SK-N-SH (cell line): ENCODE results near the gene SETBP1. TPM values are rescaled to one million over a fixed set of nuclear protein-coding genes. Genes with fewer than 3 reads are reported as not detected.

ENCODE experiments used
- CTCF ChIA-PET: fragments of 300-600, 350-600 bp; formaldehyde crosslinking; extraction: SDS; loops from one replicate; lab custom pipeline; 2021; lab: Yijun Ruan, JAX
- POLR2A ChIA-PET: fragments of 350-600 bp; sonication (Branson Sonifier 250); formaldehyde crosslinking; extraction: SDS; loops from one replicate; lab custom pipeline; 2020; ENCODE audit warnings: antibody characterized with exemption, inconsistent platforms; lab: Yijun Ruan, JAX
- DNase-seq: peaks from one replicate; pipeline ENCODE4 v3.0.0; 2012
- H2AFZ ChIP-seq: fragments of 200-600 bp; sonication (generic); 2 replicates; pipeline ENCODE4 v1.8.1; 2016; ENCODE audit warnings: antibody characterized with exemption, mild to moderate bottlenecking, low read depth
- H3F3A ChIP-seq: fragments of 200-600 bp; sonication (generic); replicated peaks from 2 replicates; pipeline ENCODE3; 2016; ENCODE audit warnings: antibody characterized with exemption, mild to moderate bottlenecking; ENCODE audit not compliant: insufficient read depth
- H3K27ac ChIP-seq, 2 experiments: fragments of 200-500 bp in 1 of 2; fragments of 200-600 bp in 1 of 2; sonication (Bioruptor generic) in 1 of 2; sonication (generic), shearing (Covaris generic) in 1 of 2; 2 replicates each; pipeline versions ENCODE4 v1.5.1 to v1.6.1; 2014 to 2016; ENCODE audit warnings: low read depth in 2 of 2, inconsistent platforms in 1 of 2, low read length in 1 of 2, mild to moderate bottlenecking in 1 of 2, mixed read lengths in 1 of 2
- H3K27me3 ChIP-seq: fragments of 200-600 bp; sonication (generic), shearing (Covaris generic); 2 replicates; pipeline ENCODE4 v1.6.1; 2016; ENCODE audit warnings: mixed run types; ENCODE audit not compliant: insufficient read depth
- H3K36me3 ChIP-seq, 2 experiments: fragments of 200-500 bp in 1 of 2; fragments of 200-600 bp in 1 of 2; sonication (Bioruptor generic) in 1 of 2; sonication (generic) in 1 of 2; replicated peaks in 1 of 2; 2 replicates each; pipeline versions ENCODE3 to v1.5.1; 2014 to 2016; ENCODE audit warnings: low read length in 1 of 2, mild to moderate bottlenecking in 1 of 2; ENCODE audit not compliant: insufficient read depth in 2 of 2, control insufficient read depth in 1 of 2
- H3K4me1 ChIP-seq, 2 experiments: fragments of 200-500 bp in 1 of 2; fragments of 200-600 bp in 1 of 2; sonication (Bioruptor generic) in 1 of 2; sonication (generic), shearing (Covaris generic) in 1 of 2; 2 replicates each; pipeline versions ENCODE4 v1.5.1 to v1.6.1; 2014 to 2016; ENCODE audit warnings: low read depth in 1 of 2, low read length in 1 of 2, mixed run types in 1 of 2; ENCODE audit not compliant: insufficient read depth in 2 of 2, control insufficient read depth in 1 of 2
- H3K4me2 ChIP-seq: fragments of 200-600 bp; sonication (generic), shearing (Covaris generic); 2 replicates; pipeline ENCODE4 v1.6.1; 2017; ENCODE audit warnings: mixed run types
- H3K4me3 ChIP-seq, 2 experiments: fragments of 200-500 bp in 1 of 2; fragments of 200-600 bp in 1 of 2; sonication (Bioruptor generic) in 1 of 2; sonication (generic), shearing (Covaris generic) in 1 of 2; 2 replicates each; pipeline versions ENCODE4 v1.5.1 to v1.8.1; 2014 to 2016; ENCODE audit warnings: low read depth in 2 of 2, inconsistent platforms in 1 of 2, low read length in 1 of 2, mild to moderate bottlenecking in 1 of 2, mixed read lengths in 1 of 2, moderate library complexity in 1 of 2
- H3K79me2 ChIP-seq: fragments of 200-600 bp; sonication (generic); 2 replicates; pipeline ENCODE4 v1.8.1; 2017; ENCODE audit warnings: mild to moderate bottlenecking; ENCODE audit not compliant: insufficient read depth
- H3K9ac ChIP-seq: fragments of 200-600 bp; sonication (generic); 2 replicates; pipeline ENCODE4 v1.6.1; 2017; ENCODE audit warnings: mixed run types
- H3K9me2 ChIP-seq: fragments of 200-600 bp; sonication (generic); 2 replicates; pipeline ENCODE4 v1.6.1; 2017; ENCODE audit warnings: mixed run types
- H3K9me3 ChIP-seq: fragments of 200-600 bp; sonication (generic); 2 replicates; pipeline ENCODE4 v1.6.1; 2017; ENCODE audit warnings: mixed run types, mild to moderate bottlenecking, moderate library complexity
- H4K20me1 ChIP-seq: fragments of 200-600 bp; sonication (generic); 2 replicates; pipeline ENCODE4 v1.6.1; 2017; ENCODE audit warnings: mild to moderate bottlenecking, mixed run types; ENCODE audit not compliant: insufficient read depth
- CHD2 ChIP-seq: fragments of 150-350 bp; IDR thresholded peaks from 2 replicates; pipeline ENCODE4 v1.6.1; 2018; ENCODE audit warnings: low read length; ENCODE audit not compliant: partially characterized antibody
- EZH2phosphoT487 ChIP-seq: fragments of 200-600 bp; sonication (generic); IDR thresholded peaks from 2 replicates; pipeline ENCODE4 v1.6.1; 2017; ENCODE audit warnings: low read depth, mixed run types, mild to moderate bottlenecking, antibody characterized with exemption, moderate library complexity, borderline replicate concordance
- FOSL2 ChIP-seq: IDR thresholded peaks from 2 replicates; pipeline ENCODE4 v1.4.0; 2012; ENCODE audit warnings: low read depth, mild to moderate bottlenecking, moderate library complexity, borderline replicate concordance
- FOXJ3 ChIP-seq: sonication (generic); formaldehyde crosslinking; IDR thresholded peaks from 2 replicates; pipeline ENCODE4 v1.5.1; 2020; ENCODE audit warnings: mild to moderate bottlenecking, missing genetic modification reagents
- FOXM1 ChIP-seq: IDR thresholded peaks from 2 replicates; pipeline ENCODE4 v1.4.0; 2012; ENCODE audit warnings: low read depth, mild to moderate bottlenecking
- GABPA ChIP-seq: IDR thresholded peaks from 2 replicates; pipeline ENCODE4 v1.4.0; 2012; ENCODE audit warnings: low read depth, mild to moderate bottlenecking
- GATA2 ChIP-seq: sonication (generic); formaldehyde crosslinking; IDR thresholded peaks from 2 replicates; pipeline ENCODE4 v1.5.0; 2020; ENCODE audit warnings: mild to moderate bottlenecking, missing genetic modification reagents
- MEF2A ChIP-seq: IDR thresholded peaks from 2 replicates; pipeline ENCODE4 v1.4.0; 2012; ENCODE audit warnings: low read depth, borderline replicate concordance
- MXI1 ChIP-seq: IDR thresholded peaks from 2 replicates; pipeline ENCODE4 v1.6.1; 2012; ENCODE audit warnings: mild to moderate bottlenecking, low read depth, low read length, improper control_type of control experiment
- NRF1 ChIP-seq: IDR thresholded peaks from 2 replicates; pipeline ENCODE4 v1.6.1; 2012; ENCODE audit warnings: low read depth, mild to moderate bottlenecking, low read length
- RCOR1 ChIP-seq: fragments of 150-350 bp; IDR thresholded peaks from 2 replicates; pipeline ENCODE4 v1.6.1; 2017; ENCODE audit warnings: antibody characterized with exemption, low read length
- RFX5 ChIP-seq: IDR thresholded peaks from 2 replicates; pipeline ENCODE4 v1.6.1; 2012; ENCODE audit warnings: mild to moderate bottlenecking, improper control_type of control experiment, low read length
- TEAD4 ChIP-seq: IDR thresholded peaks from 2 replicates; pipeline ENCODE4 v1.4.0; 2012; ENCODE audit warnings: mild to moderate bottlenecking, borderline replicate concordance; ENCODE audit not compliant: insufficient read depth
- YY1 ChIP-seq: IDR thresholded peaks from 2 replicates; pipeline ENCODE4 v1.4.0; 2012; ENCODE audit warnings: low read depth, mild to moderate bottlenecking
- WGBS: methylation state at CpG from one replicate; pipeline ENCODE4 v1.1.6; 2017; ENCODE audit warnings: low lambda C conversion rate; 5-methylcytosine and 5-hydroxymethylcytosine counted together
- polyA plus RNA-seq, 3 experiments: library from polyadenylated mRNA; depleted of rRNA; stranded (reverse); fragments of >200 nt; gene quantifications; 2 replicates each; pipeline ENCODE4 v1.2.3, GENCODE V29; 2012
- TF ChIP-seq, protein P1 (sequence below): fragments of 200-600 bp; sonication (generic); IDR thresholded peaks from 2 replicates; pipeline ENCODE4 v1.6.1; 2017; ENCODE audit warnings: antibody characterized with exemption, mild to moderate bottlenecking, moderate library complexity
- TF ChIP-seq, protein P2 (sequence below): IDR thresholded peaks from 2 replicates; pipeline ENCODE4; 2012
- TF ChIP-seq, protein P3 (sequence below): fragments of 150-350 bp; IDR thresholded peaks from 2 replicates; pipeline ENCODE4 v1.6.1; 2017; ENCODE audit warnings: antibody characterized with exemption, low read length, low read depth, borderline replicate concordance
- TF ChIP-seq, protein P4 (sequence below): IDR thresholded peaks from 2 replicates; pipeline ENCODE4 v1.6.1; 2012; ENCODE audit warnings: mild to moderate bottlenecking, low read depth, low read length, moderate library complexity
- TF ChIP-seq, protein P5 (sequence below): fragments of 150-350 bp; IDR thresholded peaks from 2 replicates; pipeline ENCODE4 v1.6.1; 2016; ENCODE audit warnings: mild to moderate bottlenecking, low read depth, low read length
- TF ChIP-seq, protein P6 (sequence below): IDR thresholded peaks from 2 replicates; pipeline ENCODE4 v1.4.0; 2012; ENCODE audit warnings: low read depth, borderline replicate concordance

The SETBP1 gene
- polyA plus RNA-seq, 1 of the 3 experiments (the other 2 are of a cell fraction): 3.0 TPM

DNA sequence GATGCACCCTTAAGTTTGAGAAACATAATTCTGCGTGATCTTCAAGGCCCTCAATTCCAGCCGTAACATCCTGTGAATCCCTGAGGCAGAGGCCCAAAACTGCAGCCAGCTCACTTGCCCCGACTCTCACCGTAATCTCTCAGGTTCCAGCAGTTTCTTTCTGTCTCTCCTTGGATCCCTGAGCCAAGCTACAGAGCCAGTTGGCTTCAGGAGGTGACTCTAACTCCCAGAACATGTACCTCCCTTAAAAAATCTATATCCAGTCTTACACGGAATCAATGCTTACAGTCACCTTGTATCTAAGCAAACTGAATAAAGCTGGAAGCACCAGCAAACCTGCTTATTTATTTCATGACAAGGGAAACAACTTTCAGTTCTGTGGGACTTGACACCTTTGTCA lies 300.4 kb downstream of the SETBP1 start:
- Histone ChIP-seq H3K36me3 (no peaks in the 10 kb centered on the region), H3K9me3 (no peaks in the 10 kb centered on the region), H3K4me1 (no peaks in the 10 kb centered on the region), H3K79me2 (no peaks in the 10 kb centered on the region; the same call in 1 of the 2 replicates), H3K4me2 (no peak overlapping the region), H2AFZ (no peak overlapping the region), H3K4me3 (no peak overlapping the region), H3K9me2 (no peaks in the 10 kb centered on the region), H3F3A (no peaks in the 10 kb centered on the region), H3K27me3 (no peaks in the 10 kb centered on the region), H3K27ac (no peak overlapping the region), H4K20me1 (no peaks in the 10 kb centered on the region), H3K9ac (no peak overlapping the region)
- TF ChIP-seq, protein P1, sequence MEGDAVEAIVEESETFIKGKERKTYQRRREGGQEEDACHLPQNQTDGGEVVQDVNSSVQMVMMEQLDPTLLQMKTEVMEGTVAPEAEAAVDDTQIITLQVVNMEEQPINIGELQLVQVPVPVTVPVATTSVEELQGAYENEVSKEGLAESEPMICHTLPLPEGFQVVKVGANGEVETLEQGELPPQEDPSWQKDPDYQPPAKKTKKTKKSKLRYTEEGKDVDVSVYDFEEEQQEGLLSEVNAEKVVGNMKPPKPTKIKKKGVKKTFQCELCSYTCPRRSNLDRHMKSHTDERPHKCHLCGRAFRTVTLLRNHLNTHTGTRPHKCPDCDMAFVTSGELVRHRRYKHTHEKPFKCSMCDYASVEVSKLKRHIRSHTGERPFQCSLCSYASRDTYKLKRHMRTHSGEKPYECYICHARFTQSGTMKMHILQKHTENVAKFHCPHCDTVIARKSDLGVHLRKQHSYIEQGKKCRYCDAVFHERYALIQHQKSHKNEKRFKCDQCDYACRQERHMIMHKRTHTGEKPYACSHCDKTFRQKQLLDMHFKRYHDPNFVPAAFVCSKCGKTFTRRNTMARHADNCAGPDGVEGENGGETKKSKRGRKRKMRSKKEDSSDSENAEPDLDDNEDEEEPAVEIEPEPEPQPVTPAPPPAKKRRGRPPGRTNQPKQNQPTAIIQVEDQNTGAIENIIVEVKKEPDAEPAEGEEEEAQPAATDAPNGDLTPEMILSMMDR: no peak
- no peak for TF ChIP-seq GATA2 (CRISPR knock-in tag)
- TF ChIP-seq, protein P2, sequence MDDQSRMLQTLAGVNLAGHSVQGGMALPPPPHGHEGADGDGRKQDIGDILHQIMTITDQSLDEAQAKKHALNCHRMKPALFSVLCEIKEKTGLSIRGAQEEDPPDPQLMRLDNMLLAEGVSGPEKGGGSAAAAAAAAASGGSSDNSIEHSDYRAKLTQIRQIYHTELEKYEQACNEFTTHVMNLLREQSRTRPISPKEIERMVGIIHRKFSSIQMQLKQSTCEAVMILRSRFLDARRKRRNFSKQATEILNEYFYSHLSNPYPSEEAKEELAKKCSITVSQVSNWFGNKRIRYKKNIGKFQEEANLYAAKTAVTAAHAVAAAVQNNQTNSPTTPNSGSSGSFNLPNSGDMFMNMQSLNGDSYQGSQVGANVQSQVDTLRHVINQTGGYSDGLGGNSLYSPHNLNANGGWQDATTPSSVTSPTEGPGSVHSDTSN: no peak
- no peak for TF ChIP-seq TEAD4
- no peak for TF ChIP-seq FOSL2
- TF ChIP-seq RFX5: no peak
- no peak for TF ChIP-seq EZH2phosphoT487
- TF ChIP-seq, protein P3, sequence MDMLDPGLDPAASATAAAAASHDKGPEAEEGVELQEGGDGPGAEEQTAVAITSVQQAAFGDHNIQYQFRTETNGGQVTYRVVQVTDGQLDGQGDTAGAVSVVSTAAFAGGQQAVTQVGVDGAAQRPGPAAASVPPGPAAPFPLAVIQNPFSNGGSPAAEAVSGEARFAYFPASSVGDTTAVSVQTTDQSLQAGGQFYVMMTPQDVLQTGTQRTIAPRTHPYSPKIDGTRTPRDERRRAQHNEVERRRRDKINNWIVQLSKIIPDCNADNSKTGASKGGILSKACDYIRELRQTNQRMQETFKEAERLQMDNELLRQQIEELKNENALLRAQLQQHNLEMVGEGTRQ: no peak
- TF ChIP-seq, protein P4, sequence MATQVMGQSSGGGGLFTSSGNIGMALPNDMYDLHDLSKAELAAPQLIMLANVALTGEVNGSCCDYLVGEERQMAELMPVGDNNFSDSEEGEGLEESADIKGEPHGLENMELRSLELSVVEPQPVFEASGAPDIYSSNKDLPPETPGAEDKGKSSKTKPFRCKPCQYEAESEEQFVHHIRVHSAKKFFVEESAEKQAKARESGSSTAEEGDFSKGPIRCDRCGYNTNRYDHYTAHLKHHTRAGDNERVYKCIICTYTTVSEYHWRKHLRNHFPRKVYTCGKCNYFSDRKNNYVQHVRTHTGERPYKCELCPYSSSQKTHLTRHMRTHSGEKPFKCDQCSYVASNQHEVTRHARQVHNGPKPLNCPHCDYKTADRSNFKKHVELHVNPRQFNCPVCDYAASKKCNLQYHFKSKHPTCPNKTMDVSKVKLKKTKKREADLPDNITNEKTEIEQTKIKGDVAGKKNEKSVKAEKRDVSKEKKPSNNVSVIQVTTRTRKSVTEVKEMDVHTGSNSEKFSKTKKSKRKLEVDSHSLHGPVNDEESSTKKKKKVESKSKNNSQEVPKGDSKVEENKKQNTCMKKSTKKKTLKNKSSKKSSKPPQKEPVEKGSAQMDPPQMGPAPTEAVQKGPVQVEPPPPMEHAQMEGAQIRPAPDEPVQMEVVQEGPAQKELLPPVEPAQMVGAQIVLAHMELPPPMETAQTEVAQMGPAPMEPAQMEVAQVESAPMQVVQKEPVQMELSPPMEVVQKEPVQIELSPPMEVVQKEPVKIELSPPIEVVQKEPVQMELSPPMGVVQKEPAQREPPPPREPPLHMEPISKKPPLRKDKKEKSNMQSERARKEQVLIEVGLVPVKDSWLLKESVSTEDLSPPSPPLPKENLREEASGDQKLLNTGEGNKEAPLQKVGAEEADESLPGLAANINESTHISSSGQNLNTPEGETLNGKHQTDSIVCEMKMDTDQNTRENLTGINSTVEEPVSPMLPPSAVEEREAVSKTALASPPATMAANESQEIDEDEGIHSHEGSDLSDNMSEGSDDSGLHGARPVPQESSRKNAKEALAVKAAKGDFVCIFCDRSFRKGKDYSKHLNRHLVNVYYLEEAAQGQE: no peak
- TF ChIP-seq, protein P5, sequence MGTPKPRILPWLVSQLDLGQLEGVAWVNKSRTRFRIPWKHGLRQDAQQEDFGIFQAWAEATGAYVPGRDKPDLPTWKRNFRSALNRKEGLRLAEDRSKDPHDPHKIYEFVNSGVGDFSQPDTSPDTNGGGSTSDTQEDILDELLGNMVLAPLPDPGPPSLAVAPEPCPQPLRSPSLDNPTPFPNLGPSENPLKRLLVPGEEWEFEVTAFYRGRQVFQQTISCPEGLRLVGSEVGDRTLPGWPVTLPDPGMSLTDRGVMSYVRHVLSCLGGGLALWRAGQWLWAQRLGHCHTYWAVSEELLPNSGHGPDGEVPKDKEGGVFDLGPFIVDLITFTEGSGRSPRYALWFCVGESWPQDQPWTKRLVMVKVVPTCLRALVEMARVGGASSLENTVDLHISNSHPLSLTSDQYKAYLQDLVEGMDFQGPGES: no peak
- no peak for TF ChIP-seq MEF2A
- no peak for TF ChIP-seq GABPA
- TF ChIP-seq CHD2: no peak
- no peak for TF ChIP-seq FOXM1
- no peak for TF ChIP-seq FOXJ3
- no peak for TF ChIP-seq YY1
- TF ChIP-seq NRF1: no peak
- TF ChIP-seq, protein P6, sequence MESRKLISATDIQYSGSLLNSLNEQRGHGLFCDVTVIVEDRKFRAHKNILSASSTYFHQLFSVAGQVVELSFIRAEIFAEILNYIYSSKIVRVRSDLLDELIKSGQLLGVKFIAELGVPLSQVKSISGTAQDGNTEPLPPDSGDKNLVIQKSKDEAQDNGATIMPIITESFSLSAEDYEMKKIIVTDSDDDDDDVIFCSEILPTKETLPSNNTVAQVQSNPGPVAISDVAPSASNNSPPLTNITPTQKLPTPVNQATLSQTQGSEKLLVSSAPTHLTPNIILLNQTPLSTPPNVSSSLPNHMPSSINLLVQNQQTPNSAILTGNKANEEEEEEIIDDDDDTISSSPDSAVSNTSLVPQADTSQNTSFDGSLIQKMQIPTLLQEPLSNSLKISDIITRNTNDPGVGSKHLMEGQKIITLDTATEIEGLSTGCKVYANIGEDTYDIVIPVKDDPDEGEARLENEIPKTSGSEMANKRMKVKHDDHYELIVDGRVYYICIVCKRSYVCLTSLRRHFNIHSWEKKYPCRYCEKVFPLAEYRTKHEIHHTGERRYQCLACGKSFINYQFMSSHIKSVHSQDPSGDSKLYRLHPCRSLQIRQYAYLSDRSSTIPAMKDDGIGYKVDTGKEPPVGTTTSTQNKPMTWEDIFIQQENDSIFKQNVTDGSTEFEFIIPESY: no peak
- TF ChIP-seq RCOR1: no peak
- no peak for TF ChIP-seq MXI1
- ChIA-PET CTCF (interaction anchor here (1.5 kb wide), 1 partner anchor 8 kb away, joined by 3 read pairs; no protein-coding TSS in a partner anchor), POLR2A (no interaction called here)
- 97% methylated on average over 5 of the region's 5 CpGs for WGBS
- no peak for DNase-seq
